Measurements from ENCODE around the gene PTPRZ1.

- no peak for TF ChIP-seq CTCF (IDR thresholded peaks at IDR 0.05; ENCODE audit: insufficient read depth, low read length)
- TF ChIP-seq POLR2AphosphoS5 (IDR thresholded peaks at IDR 0.05; ENCODE audit: low read depth): no peak
- no peak for TF ChIP-seq GABPA (IDR thresholded peaks at IDR 0.05; ENCODE audit: low read depth)
Observed at GRCh38 chr7:121832347-121832746, 40.6 kb upstream of the PTPRZ1 start.

Measured in HL-60 (cell line).